GM19240 (cell line): Measurements from ENCODE around the gene PTK7.

ENCODE experiments used
- DNase-seq: peaks from one replicate; pipeline ENCODE4 v3.0.0; 2011; ENCODE audit warnings: low spot score; ENCODE audit not compliant: insufficient read length

Gene PTK7

GRCh38 chr6:43178951-43179830, 103.1 kb downstream of the PTK7 start:
- DNase-seq, result no peak

- no peak for DNase-seq
These were observed 103.9 kb downstream of the PTK7 start for GRCh38 chr6:43180058-43180457.

GRCh38 chr6:43180985-43181384, 104.9 kb downstream of the PTK7 start:
- DNase-seq, result no peak

DNA sequence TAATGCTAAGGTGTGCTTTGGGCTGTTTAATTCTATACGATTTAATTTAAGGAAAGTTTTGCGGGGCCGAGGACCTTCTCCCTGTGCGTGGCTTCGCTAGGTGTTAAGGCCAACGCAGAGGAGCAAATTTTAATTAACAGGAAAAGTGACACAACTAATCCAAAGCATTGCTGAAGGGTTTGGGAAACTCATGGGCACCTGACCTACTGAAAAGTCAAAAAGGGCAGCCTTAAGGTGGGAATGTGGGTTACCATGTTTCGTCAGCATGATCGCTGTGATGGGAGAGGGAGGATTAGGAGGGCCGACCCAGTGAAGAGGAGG, 105.5 kb downstream of the PTK7 start:
- DNase-seq, result no peak

DNA sequence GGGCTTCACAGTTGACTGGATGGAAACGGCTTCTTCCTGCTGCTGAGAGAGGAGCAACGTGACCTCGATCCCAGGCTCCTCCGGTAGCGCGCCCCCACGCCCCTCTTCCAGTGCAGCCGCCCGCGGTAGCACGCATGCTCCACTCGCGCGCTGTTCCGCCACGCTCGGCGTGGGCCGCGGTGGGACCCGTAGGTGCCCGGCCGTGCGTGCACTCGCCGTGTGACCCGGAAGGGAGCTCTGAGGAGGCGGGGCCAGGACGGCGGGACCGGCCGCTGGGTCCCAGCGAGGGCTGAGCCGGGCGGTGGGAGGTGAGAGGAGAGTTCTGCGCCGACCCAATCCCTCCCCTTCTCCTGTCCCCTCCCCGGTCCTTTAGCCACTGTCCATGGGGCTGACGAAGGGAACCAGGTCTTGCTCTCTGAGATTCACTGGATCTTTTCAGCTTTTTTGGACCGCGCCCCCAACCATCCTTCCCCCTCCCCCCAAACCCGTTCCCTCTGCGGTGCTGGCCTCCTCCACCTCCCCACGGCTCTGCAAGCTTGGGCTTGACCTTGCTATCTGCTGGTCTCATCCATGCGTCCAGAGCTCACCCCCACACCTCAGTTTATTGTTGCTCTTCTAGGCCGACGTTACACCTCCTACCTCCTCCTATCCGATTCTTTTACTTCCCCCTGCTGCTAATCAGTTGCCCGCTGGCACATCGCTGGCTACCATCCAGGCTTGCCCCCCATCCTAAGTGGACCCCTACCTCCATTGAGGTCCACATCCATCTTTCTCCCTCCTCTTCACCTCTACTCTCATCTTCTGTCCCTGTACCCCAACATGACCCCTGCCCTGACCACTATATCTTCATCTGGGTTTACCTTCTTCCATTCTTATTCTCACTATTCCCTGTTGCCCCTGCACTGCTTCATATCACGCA, 106.1 kb downstream of the PTK7 start, which contains the start of gene CUL9:
TSS of gene CUL9 (plus strand) at position 255 of the 919 bp plus-strand sequence. CDS start 2,115 bp downstream, outside the sequence.
- DNase-seq, result peak; percentile 79

DNA sequence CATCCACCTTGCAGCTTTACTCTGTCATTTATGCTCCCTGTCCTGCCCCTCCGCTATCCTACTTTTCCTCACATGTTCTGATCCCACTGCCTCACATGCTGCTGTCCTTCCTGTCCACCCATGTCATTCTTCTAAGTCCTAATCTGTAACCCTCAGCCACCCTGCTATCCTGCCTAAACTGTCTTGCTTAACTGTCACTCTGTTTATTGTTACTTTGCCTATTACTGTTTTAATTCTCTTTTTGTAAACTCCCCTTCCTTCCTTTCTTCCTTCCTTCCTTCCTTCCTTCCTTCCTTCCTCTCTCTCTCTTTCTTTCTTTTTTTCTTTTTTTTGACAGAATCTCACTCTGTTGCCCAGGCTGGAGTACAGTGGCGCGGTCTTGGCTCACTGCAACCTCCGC, 107.3 kb downstream of the PTK7 start:
- DNase-seq, result no peak

DNA sequence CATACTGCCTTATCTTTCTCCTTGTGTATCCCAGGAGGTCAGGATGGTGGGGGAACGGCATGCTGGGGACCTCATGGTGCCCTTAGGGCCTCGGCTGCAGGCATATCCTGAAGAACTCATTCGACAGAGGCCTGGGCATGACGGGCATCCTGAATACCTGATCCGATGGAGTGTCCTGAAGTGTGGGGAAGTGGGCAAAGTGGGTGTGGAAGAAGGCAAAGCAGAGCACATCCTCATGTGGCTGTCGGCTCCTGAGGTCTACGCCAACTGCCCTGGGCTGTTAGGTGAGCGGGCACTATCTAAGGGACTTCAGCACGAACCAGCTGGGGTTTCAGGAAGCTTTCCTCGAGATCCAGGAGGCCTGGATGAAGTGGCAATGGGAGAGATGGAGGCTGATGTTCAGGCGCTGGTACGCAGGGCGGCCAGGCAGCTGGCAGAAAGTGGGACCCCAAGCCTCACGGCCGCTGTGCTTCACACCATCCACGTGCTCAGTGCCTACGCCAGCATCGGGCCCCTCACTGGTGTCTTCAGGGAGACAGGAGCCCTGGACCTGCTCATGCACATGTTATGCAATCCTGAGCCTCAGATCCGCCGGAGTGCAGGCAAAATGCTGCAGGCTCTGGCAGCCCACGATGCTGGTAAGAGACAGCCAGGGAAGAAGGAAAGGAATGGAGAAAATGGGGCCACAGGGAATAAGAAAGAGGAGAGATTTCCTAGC, 108.3 kb downstream of the PTK7 start:
- no peak for DNase-seq

GRCh38 chr6:43185391-43185985, 109.4 kb downstream of the PTK7 start:
- no peak for DNase-seq

DNA sequence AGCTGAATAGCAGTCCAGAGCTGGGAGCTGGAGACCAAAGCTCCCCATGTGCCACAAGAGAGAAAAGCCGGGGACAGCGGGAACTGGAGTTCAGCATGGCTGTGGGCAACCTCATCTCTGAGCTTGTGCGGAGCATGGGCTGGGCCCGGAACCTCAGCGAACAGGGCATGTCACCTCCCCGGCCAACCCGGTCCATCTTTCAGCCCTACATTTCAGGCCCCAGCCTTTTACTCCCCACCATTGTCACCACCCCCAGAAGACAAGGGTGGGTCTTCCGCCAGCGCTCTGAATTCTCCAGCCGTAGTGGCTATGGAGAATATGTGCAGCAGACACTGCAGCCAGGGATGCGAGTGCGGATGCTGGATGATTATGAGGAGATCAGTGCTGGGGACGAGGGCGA, 109.9 kb downstream of the PTK7 start:
- no peak for DNase-seq

DNA sequence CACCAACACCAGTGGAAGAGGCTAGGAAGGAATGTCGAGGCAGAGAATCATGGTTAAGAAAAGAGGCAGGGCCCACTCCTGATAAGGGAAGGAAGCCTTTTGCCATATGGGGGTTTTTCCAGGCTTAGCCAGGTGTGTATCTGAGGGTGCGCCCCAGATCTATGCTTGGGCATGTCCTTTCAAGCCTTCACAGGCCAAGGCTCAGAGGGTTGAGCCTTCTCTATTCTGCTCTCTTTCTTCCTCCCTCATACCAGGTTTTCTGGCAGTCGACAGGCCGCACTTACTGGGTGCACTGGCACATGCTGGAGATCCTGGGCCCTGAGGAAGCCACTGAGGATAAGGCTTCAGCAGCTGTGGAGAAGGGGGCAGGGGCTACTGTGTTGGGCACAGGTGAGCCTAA, 110.6 kb downstream of the PTK7 start:
- no peak for DNase-seq

DNA sequence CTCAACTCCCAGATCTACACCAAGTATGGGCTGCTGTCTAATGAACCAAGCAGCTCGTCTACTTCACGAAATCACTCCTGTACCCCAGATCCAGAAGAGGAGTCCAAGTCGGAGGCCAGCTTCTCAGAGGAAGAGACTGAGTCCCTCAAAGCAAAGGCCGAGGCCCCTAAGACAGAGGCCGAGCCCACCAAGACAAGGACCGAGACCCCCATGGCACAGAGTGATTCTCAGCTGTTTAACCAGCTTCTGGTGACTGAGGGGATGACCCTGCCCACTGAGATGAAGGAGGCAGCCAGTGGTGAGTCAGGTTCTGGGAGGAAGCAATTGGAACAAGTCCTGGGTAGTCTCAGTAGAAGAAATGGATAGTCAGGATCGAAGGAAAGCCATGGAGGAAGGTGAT, 111.7 kb downstream of the PTK7 start:
- DNase-seq, result no peak

DNA sequence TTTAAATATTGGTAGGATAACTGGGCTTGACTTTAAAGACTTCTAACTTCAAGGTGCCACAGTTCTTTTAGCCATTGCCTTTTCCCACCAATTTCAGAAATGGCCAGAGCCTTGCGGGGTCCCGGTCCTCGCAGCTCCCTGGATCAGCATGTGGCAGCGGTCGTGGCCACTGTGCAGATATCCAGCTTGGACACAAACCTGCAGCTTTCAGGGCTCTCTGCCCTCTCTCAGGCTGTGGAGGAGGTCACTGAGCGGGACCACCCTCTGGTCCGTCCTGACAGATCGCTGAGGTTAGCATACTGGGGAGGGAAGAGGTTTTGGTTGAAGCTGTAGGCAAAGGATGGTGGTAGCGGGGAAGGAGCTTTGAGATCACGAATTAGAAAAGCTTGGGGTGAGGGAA, 112.3 kb downstream of the PTK7 start:
- DNase-seq, result no peak

- no peak for DNase-seq
These were observed 113.7 kb downstream of the PTK7 start for GRCh38 chr6:43189776-43190304.

DNA sequence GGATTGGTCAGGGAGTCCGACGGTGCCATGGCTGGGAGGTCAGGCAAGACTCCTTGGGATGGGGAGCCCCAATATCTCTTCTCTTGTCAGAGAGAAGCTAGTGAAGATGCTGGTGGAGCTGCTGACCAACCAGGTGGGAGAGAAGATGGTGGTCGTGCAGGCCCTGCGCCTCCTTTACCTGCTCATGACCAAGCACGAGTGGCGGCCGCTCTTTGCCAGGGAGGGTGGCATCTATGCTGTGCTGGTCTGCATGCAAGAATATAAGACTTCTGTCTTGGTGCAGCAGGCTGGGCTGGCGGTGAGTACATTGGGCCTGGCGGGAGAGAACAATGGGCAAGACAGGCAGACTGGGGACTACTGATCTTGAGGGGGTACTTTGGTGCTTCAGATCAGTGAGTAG, 116.8 kb downstream of the PTK7 start:
- DNase-seq, result no peak

DNA sequence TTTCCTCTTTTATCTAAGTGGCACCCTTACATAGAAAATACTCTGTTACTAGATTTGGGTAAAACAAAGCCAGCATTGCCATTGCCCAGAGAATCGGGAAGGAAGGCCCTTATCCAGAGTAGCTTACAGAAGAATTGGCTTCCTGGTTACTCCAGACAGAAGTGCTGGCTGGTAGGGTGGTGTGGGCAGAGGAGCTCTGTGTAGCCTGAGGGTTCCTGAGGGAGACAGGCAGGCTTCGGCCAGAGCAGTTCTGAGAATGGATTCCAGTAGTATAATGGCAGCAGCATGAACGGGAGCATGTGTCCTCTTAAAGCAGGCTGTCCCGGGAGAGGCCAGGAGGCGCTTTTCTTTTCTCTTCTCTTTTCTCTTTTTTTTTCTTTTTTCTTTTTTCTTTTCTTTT, 117.8 kb downstream of the PTK7 start:
- DNase-seq, result no peak

GRCh38 chr6:43196337-43196736, 120.2 kb downstream of the PTK7 start:
- no peak for DNase-seq

DNA sequence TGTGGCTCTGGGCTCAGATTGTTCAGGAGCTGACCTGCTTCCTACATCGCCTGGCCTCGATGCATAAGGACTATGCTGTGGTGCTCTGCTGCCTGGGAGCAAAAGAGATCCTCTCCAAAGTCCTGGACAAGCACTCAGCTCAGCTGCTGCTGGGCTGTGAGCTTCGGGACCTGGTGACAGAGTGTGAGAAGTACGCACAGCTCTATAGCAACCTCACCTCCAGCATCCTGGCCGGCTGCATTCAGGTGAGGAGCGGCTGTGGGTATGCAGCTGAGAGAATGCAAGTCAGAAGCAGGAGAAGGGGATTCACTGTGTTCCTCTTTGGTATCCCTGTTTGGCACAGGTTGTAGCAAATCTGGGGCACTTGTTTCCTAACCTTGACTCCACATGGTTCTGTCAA, 123.8 kb downstream of the PTK7 start:
- no peak for DNase-seq

DNA sequence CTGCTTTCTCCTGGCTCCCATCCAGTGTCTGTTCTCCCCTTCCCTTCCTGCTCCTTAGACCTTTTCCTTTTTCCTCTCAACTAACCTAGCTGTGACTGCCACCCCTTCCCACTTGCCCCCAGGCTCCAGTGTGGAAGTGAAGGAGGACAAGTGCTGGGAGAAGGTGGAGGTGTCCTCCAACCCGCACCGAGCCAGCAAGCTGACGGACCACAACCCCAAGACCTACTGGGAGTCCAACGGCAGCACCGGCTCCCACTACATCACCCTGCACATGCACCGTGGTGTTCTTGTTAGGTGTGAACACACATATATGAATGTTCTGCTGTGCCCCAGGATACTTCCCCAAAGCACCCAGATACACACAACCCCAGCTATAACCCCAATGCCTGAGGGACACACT, 124.4 kb downstream of the PTK7 start:
- no peak for DNase-seq

DNA sequence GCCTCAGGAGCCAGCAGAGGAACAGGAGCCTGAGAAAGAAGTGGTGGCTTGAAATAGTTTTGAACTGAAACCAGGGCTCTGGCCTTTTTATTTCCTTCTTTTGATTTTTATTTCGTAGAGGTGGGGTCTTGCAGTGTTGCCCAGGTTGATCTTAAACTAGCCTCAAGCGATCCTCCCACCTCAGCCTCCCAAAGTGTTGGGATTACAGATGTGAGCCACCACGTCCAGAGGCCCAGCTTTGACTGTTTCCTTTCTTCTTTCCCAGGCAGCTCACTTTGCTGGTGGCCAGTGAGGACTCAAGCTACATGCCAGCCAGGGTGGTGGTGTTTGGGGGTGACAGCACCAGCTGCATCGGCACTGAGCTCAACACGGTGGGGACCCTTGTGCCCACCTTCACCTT, 126.3 kb downstream of the PTK7 start:
- no peak for DNase-seq

GRCh38 chr6:43203029-43203717, 127.1 kb downstream of the PTK7 start:
- no peak for DNase-seq

- no peak for DNase-seq
These were observed 127.6 kb downstream of the PTK7 start for GRCh38 chr6:43203718-43204095.
